ENCODE results near the gene MARCHF10. TPM values are rescaled to one million over a fixed set of nuclear protein-coding genes. Genes with fewer than 3 reads are reported as not detected.
A peak's percentile ranks its signal among the peaks of the same experiment; 100 is the strongest.

Gene MARCHF10
- total RNA-seq, 1 donor from 2014 or later, result not detected

- peaks cover 9% of the 10 kb centered on the region for H3K9me3 ChIP-seq (replicated peaks)
- H3K4me1 ChIP-seq, result no peaks in the 10 kb centered on the region
- DNase-seq, result no peak
- no peaks in the 10 kb centered on the region for H3K36me3 ChIP-seq
- intact Hi-C loops (cut with micrococcal nuclease), result no loop called here
- H3K4me3 ChIP-seq, result no peak overlapping the region
- TF ChIP-seq, protein P1, sequence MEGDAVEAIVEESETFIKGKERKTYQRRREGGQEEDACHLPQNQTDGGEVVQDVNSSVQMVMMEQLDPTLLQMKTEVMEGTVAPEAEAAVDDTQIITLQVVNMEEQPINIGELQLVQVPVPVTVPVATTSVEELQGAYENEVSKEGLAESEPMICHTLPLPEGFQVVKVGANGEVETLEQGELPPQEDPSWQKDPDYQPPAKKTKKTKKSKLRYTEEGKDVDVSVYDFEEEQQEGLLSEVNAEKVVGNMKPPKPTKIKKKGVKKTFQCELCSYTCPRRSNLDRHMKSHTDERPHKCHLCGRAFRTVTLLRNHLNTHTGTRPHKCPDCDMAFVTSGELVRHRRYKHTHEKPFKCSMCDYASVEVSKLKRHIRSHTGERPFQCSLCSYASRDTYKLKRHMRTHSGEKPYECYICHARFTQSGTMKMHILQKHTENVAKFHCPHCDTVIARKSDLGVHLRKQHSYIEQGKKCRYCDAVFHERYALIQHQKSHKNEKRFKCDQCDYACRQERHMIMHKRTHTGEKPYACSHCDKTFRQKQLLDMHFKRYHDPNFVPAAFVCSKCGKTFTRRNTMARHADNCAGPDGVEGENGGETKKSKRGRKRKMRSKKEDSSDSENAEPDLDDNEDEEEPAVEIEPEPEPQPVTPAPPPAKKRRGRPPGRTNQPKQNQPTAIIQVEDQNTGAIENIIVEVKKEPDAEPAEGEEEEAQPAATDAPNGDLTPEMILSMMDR (IDR thresholded peaks at IDR 0.05; ENCODE audit: borderline replicate concordance), result no peak
- H3K27ac ChIP-seq (replicated peaks), result no peak overlapping the region
- H3K27me3 ChIP-seq (ENCODE audit: low read depth), result peaks cover 5% of the 10 kb centered on the region
Observed at GRCh38 chr17:62782730-62783270, 25.3 kb downstream of the MARCHF10 start.

- H3K4me3 ChIP-seq, result no peak overlapping the region
- no peaks in the 10 kb centered on the region for H3K4me1 ChIP-seq
- intact Hi-C loops (cut with micrococcal nuclease), result no loop called here
- DNase-seq, result no peak
- TF ChIP-seq, protein P1 (IDR thresholded peaks at IDR 0.05; ENCODE audit: borderline replicate concordance), result no peak
- H3K27me3 ChIP-seq (ENCODE audit: low read depth), result peaks cover 13% of the 10 kb centered on the region
- H3K36me3 ChIP-seq, result no peaks in the 10 kb centered on the region
- H3K27ac ChIP-seq (replicated peaks), result no peak overlapping the region
- H3K9me3 ChIP-seq (replicated peaks), result peaks cover 9% of the 10 kb centered on the region
Observed at GRCh38 chr17:62781831-62782251, 26.3 kb downstream of the MARCHF10 start.

- TF ChIP-seq, protein P1 (IDR thresholded peaks at IDR 0.05; ENCODE audit: borderline replicate concordance), result no peak
- Histone ChIP-seq H3K9me3 (replicated peaks) (peaks cover 9% of the 10 kb centered on the region), H3K4me3 (no peak overlapping the region), H3K27me3 (ENCODE audit: low read depth) (peaks cover 18% of the 10 kb centered on the region), H3K4me1 (no peaks in the 10 kb centered on the region), H3K27ac (replicated peaks) (no peak overlapping the region), H3K36me3 (no peaks in the 10 kb centered on the region)
- DNase-seq, result no peak
- intact Hi-C loops (cut with micrococcal nuclease), result no loop called here
Observed at GRCh38 chr17:62781356-62781755, 26.8 kb downstream of the MARCHF10 start.

DNA sequence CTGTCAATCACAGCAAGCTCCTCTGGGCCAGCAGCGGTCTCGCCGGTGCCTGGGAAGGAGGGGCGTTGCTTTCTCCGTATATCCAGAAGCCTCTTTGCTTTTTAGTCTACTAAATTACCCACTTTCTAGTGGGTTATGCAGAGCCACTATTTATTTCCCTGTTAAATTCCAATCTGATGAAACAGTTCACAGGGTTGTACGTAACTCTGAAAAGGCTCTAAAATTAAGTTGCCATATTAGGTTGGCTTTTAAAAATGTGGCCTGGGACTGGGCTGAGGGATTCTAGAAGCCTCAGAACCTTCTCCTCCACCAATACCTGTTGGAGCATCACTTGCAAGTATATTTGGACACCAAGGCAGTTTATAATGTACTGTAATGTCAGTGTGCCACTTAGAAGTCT is 27.2 kb downstream of the MARCHF10 start:
- H3K27me3 ChIP-seq (ENCODE audit: low read depth), result peaks cover 21% of the 10 kb centered on the region
- H3K4me3 ChIP-seq, result no peak overlapping the region
- intact Hi-C loops (cut with micrococcal nuclease), result no loop called here
- H3K4me1 ChIP-seq, result no peaks in the 10 kb centered on the region
- TF ChIP-seq, protein P1 (IDR thresholded peaks at IDR 0.05; ENCODE audit: borderline replicate concordance), result no peak
- no peaks in the 10 kb centered on the region for H3K36me3 ChIP-seq
- no peak for DNase-seq
- H3K27ac ChIP-seq (replicated peaks), result no peak overlapping the region
- H3K9me3 ChIP-seq (replicated peaks), result peaks cover 9% of the 10 kb centered on the region

- Histone ChIP-seq H3K9me3 (replicated peaks) (peaks cover 6% of the 10 kb centered on the region), H3K4me1 (no peaks in the 10 kb centered on the region), H3K27me3 (ENCODE audit: low read depth) (peaks cover 22% of the 10 kb centered on the region), H3K4me3 (no peak overlapping the region), H3K27ac (replicated peaks) (no peak overlapping the region), H3K36me3 (no peaks in the 10 kb centered on the region)
- DNase-seq, result peak; percentile 23
- intact Hi-C loops (cut with micrococcal nuclease), result no loop called here
- TF ChIP-seq, protein P1 (IDR thresholded peaks at IDR 0.05; ENCODE audit: borderline replicate concordance), result no peak
Observed at GRCh38 chr17:62780269-62780668, 27.8 kb downstream of the MARCHF10 start.

Data from left ventricle myocardium inferior (tissue), 1 donor.